H9 (cell line): ENCODE data around the gene NIN. TPM values are rescaled to one million over a fixed set of nuclear protein-coding genes. Genes with fewer than 3 reads are reported as not detected.

Source experiments
- DNase-seq: peaks from one replicate; pipeline ENCODE4 v3.0.0-alpha.2; 2017
- H2AFZ ChIP-seq: one replicate; pipeline ENCODE4 v1.6.1; 2013; ENCODE audit warnings: mild to moderate bottlenecking, low read length, control low read depth, moderate library complexity
- H2AK5ac ChIP-seq: 2 replicates; pipeline ENCODE4 v1.6.1; 2013; ENCODE audit warnings: low read length, control low read depth, mixed read lengths; ENCODE audit not compliant: insufficient read length
- H2BK120ac ChIP-seq: one replicate; pipeline ENCODE4 v1.6.1; 2013; ENCODE audit warnings: low read depth, mild to moderate bottlenecking, low read length, control low read depth, inconsistent platforms; ENCODE audit not compliant: poor library complexity, severe bottlenecking
- H2BK12ac ChIP-seq: 2 replicates; pipeline ENCODE4 v1.6.1; 2013; ENCODE audit warnings: low read length, control low read depth, mixed read lengths, low read depth; ENCODE audit not compliant: insufficient read length
- H2BK15ac ChIP-seq: 2 replicates; pipeline ENCODE4 v1.6.1; 2013; ENCODE audit warnings: low read depth, low read length, control low read depth
- H2BK20ac ChIP-seq: one replicate; pipeline ENCODE4 v1.6.1; 2013; ENCODE audit warnings: low read depth, mild to moderate bottlenecking, low read length, control low read depth, inconsistent platforms; ENCODE audit not compliant: poor library complexity, severe bottlenecking
- H2BK5ac ChIP-seq: 2 replicates; pipeline ENCODE4 v1.6.1; 2013; ENCODE audit warnings: low read length, control low read depth, mixed read lengths; ENCODE audit not compliant: insufficient read length
- H3K14ac ChIP-seq: 2 replicates; pipeline ENCODE4 v1.6.1; 2013; ENCODE audit warnings: low read length, control low read depth; ENCODE audit not compliant: insufficient read depth
- H3K18ac ChIP-seq: 2 replicates; pipeline ENCODE4 v1.6.1; 2013; ENCODE audit warnings: low read depth, mild to moderate bottlenecking, mixed read lengths, low read length, control low read depth; ENCODE audit not compliant: insufficient read length
- H3K23ac ChIP-seq: 2 replicates; pipeline ENCODE4 v1.6.1; 2013; ENCODE audit warnings: low read length, control low read depth, mixed read lengths, low read depth; ENCODE audit not compliant: insufficient read length
- H3K23me2 ChIP-seq: 2 replicates; pipeline ENCODE4 v1.6.1; 2013; ENCODE audit warnings: low read depth, mild to moderate bottlenecking, mixed read lengths, low read length, control low read depth; ENCODE audit not compliant: insufficient read length, poor library complexity, severe bottlenecking
- H3K27ac ChIP-seq: 2 replicates; pipeline ENCODE4 v1.5.1; 2013; ENCODE audit warnings: low read length, control low read depth, mixed read lengths, low read depth; ENCODE audit not compliant: insufficient read length
- H3K27me3 ChIP-seq: 2 replicates; pipeline ENCODE4 v1.6.1; 2013; ENCODE audit warnings: low read length, control low read depth, inconsistent platforms; ENCODE audit not compliant: insufficient read depth
- H3K4ac ChIP-seq: 2 replicates; pipeline ENCODE4 v1.6.1; 2013; ENCODE audit warnings: low read depth, mild to moderate bottlenecking, control low read depth, inconsistent platforms, low read length, moderate library complexity
- H3K4me1 ChIP-seq: 2 replicates; pipeline ENCODE4 v1.6.1; 2013; ENCODE audit warnings: low read length, control low read depth, inconsistent platforms; ENCODE audit not compliant: insufficient read depth
- H3K4me2 ChIP-seq: 2 replicates; pipeline ENCODE4 v1.6.1; 2013; ENCODE audit warnings: low read length, control low read depth, mixed read lengths; ENCODE audit not compliant: insufficient read length, insufficient read depth
- H3K56ac ChIP-seq: 2 replicates; pipeline ENCODE4 v1.6.1; 2013; ENCODE audit warnings: low read depth, mild to moderate bottlenecking, mixed read lengths, low read length, control low read depth; ENCODE audit not compliant: insufficient read length
- H3K79me1 ChIP-seq: 2 replicates; pipeline ENCODE4 v1.6.1; 2013; ENCODE audit warnings: low read depth, mild to moderate bottlenecking, moderate library complexity, low read length, control low read depth, inconsistent platforms; ENCODE audit not compliant: insufficient read depth, poor library complexity, severe bottlenecking
- H3K79me2 ChIP-seq: 2 replicates; pipeline ENCODE4 v1.6.1; 2013; ENCODE audit warnings: low read length, control low read depth, inconsistent platforms; ENCODE audit not compliant: insufficient read depth
- H3K9ac ChIP-seq: 2 replicates; pipeline ENCODE4 v1.6.1; 2013; ENCODE audit warnings: low read length, control low read depth, mixed read lengths; ENCODE audit not compliant: insufficient read length; ENCODE audit errors: extremely low read depth
- H3K9me3 ChIP-seq: one replicate; pipeline ENCODE4 v1.6.1; 2013; ENCODE audit warnings: low read depth, low read length, inconsistent platforms; ENCODE audit not compliant: control insufficient read depth
- H3T11ph ChIP-seq: one replicate; pipeline ENCODE4 v1.6.1; 2013; ENCODE audit warnings: mild to moderate bottlenecking, low read length, control low read depth, inconsistent platforms
- H4K20me1 ChIP-seq: one replicate; pipeline ENCODE4 v1.6.1; 2013; ENCODE audit not compliant: control insufficient read depth, insufficient read length, insufficient read depth
- H4K5ac ChIP-seq: 2 replicates; pipeline ENCODE4 v1.6.1; 2013; ENCODE audit warnings: low read depth, mild to moderate bottlenecking, mixed read lengths, low read length, control low read depth; ENCODE audit not compliant: insufficient read length
- H4K8ac ChIP-seq: replicated peaks from 2 replicates; pipeline ENCODE4 v1.6.1; 2013; ENCODE audit warnings: low read length, control low read depth, mixed read lengths, low read depth; ENCODE audit not compliant: insufficient read length
- H4K91ac ChIP-seq: 2 replicates; pipeline ENCODE4 v1.6.1; 2013; ENCODE audit warnings: low read depth, mild to moderate bottlenecking, moderate library complexity, mixed read lengths, low read length, control low read depth; ENCODE audit not compliant: insufficient read length
- H3K27ac Mint-ChIP-seq, 3 experiments: 2 replicates in 2 of 3; 3 replicates in 1 of 3; pipeline ENCODE4 v1.8.0; 2020 to 2021; ENCODE audit warnings: mixed read lengths in 3 of 3, mild to moderate bottlenecking in 1 of 3, moderate library complexity in 1 of 3
- H3K27me3 Mint-ChIP-seq: 2 replicates; pipeline ENCODE4 v1.8.0; 2021; ENCODE audit warnings: low read depth, mild to moderate bottlenecking, moderate library complexity, mixed read lengths
- H3K36me3 Mint-ChIP-seq, 3 experiments: 2 replicates in 2 of 3; 3 replicates in 1 of 3; pipeline ENCODE4 v1.8.0; 2020 to 2021; ENCODE audit warnings: low read depth in 3 of 3, mixed read lengths in 3 of 3; ENCODE audit not compliant: insufficient read depth in 1 of 3
- H3K4me1 Mint-ChIP-seq, 2 experiments: 2 replicates each; pipeline ENCODE4 v1.8.0; 2020; ENCODE audit warnings: mixed read lengths in 2 of 2
- H3K4me3 Mint-ChIP-seq, 2 experiments: 2 replicates in 1 of 2; 3 replicates in 1 of 2; pipeline ENCODE4 v1.8.0; 2020 to 2021; ENCODE audit warnings: mild to moderate bottlenecking in 2 of 2, mixed read lengths in 2 of 2, moderate library complexity in 1 of 2
- H3K9me3 Mint-ChIP-seq, 2 experiments: 2 replicates in 1 of 2; 3 replicates in 1 of 2; pipeline ENCODE4 v1.8.0; 2020; ENCODE audit warnings: mild to moderate bottlenecking in 2 of 2, mixed read lengths in 2 of 2, moderate library complexity in 1 of 2
- WGBS: extraction: QIAGEN DNeasy Blood & Tissue Kit; methylation state at CpG from one replicate; pipeline ENCODE4 v1.1.7; 2013; ENCODE audit warnings: missing lambda C conversion rate, low lambda C conversion rate, mixed read lengths; ENCODE audit not compliant: insufficient read length; ENCODE audit errors: extremely low coverage; 5-methylcytosine and 5-hydroxymethylcytosine counted together
- total RNA-seq: library from RNA; stranded (reverse); gene quantifications from 2 replicates; pipeline ENCODE4 v1.2.1, GENCODE V29; 2021
- TF ChIP-seq, protein P1 (sequence below): fragments of 200-600 bp; sonication (generic); conservative IDR thresholded peaks from 3 replicates; pipeline ENCODE4 v1.8.0; 2021; ENCODE audit warnings: antibody characterized with exemption, mild to moderate bottlenecking

NIN gene
- total RNA-seq, 1 experiment from 2014 or later: 18.4 TPM

DNA sequence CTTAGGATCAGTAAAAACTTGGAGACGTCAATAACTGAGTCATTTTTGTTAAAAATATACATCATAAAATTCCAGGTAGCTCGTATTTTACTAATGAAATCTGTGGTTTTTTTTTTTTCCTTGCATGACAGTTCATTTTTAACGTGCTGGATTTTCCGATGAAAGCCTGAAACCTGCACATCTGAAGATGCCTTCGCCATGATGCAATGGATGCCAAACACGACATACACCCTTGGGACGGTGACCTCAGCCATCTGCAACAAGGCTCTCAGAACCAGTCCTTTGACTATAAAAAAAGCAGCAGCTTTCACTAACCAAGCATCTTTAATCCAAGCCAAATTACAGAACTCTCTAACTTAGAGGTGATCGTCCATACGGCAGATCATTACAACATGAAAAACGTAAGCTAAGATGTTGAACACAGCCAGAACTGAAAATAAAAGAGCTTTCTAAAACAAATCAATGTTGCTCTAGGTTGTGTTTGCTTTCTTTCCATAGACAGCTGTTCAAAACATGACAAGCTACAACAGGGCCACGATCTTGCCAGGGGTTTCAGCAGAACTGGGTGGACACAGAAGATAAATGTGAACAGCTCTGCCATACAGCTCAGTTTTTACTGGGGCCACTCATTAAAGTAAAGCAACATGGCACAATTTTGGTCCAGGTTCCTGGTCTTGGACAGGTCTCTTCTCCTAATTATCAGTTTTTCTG lies 7.8 kb downstream of the NIN start:
- Mint-ChIP-seq H3K36me3 (peaks cover 2 to 4% (median 2%) of the 10 kb centered on the region in 3 experiments; a peak in 6 of 7 replicates), H3K9me3 (no peaks in the 10 kb centered on the region), H3K4me3 (no peak overlapping the region), H3K27ac (no peak overlapping the region), H3K4me1 (peaks cover 39 to 44% of the 10 kb centered on the region in 2 experiments), H3K27me3 (peaks cover 60% of the 10 kb centered on the region)
- no peak overlapping the region for H2AFZ ChIP-seq
- no peak overlapping the region for H2BK120ac ChIP-seq
- no peak for DNase-seq
- H2BK15ac ChIP-seq: no peak overlapping the region
- H4K91ac ChIP-seq: no peak overlapping the region
- H3K79me2 ChIP-seq: no peaks in the 10 kb centered on the region; the same call in 1 of the 2 replicates
- H3K4ac ChIP-seq: no peak overlapping the region
- H4K5ac ChIP-seq: no peak overlapping the region
- no peak overlapping the region for H3K14ac ChIP-seq
- WGBS: no CpG with 5 or more reads among the region's 11 CpGs
- no peaks in the 10 kb centered on the region for H4K20me1 ChIP-seq
- no peaks in the 10 kb centered on the region for H3K23me2 ChIP-seq
- no peaks in the 10 kb centered on the region for H3K9me3 ChIP-seq
- H2BK12ac ChIP-seq: no peak overlapping the region
- H2BK20ac ChIP-seq: no peak overlapping the region
- H3K27me3 ChIP-seq: peaks cover 21% of the 10 kb centered on the region
- H3K27ac ChIP-seq: no peak overlapping the region
- no peak overlapping the region for H2BK5ac ChIP-seq
- no peak overlapping the region for H4K8ac ChIP-seq
- H3K56ac ChIP-seq: no peak overlapping the region
- no peak overlapping the region for H2AK5ac ChIP-seq
- H3K9ac ChIP-seq: no peak overlapping the region
- no peaks in the 10 kb centered on the region for H3K79me1 ChIP-seq
- no peak overlapping the region for H3T11ph ChIP-seq
- peaks cover 5% of the 10 kb centered on the region; the same call in 1 of the 2 replicates for H3K4me1 ChIP-seq
- TF ChIP-seq, protein P1, sequence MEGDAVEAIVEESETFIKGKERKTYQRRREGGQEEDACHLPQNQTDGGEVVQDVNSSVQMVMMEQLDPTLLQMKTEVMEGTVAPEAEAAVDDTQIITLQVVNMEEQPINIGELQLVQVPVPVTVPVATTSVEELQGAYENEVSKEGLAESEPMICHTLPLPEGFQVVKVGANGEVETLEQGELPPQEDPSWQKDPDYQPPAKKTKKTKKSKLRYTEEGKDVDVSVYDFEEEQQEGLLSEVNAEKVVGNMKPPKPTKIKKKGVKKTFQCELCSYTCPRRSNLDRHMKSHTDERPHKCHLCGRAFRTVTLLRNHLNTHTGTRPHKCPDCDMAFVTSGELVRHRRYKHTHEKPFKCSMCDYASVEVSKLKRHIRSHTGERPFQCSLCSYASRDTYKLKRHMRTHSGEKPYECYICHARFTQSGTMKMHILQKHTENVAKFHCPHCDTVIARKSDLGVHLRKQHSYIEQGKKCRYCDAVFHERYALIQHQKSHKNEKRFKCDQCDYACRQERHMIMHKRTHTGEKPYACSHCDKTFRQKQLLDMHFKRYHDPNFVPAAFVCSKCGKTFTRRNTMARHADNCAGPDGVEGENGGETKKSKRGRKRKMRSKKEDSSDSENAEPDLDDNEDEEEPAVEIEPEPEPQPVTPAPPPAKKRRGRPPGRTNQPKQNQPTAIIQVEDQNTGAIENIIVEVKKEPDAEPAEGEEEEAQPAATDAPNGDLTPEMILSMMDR: no peak
- H3K4me2 ChIP-seq: no peak overlapping the region
- no peak overlapping the region for H3K18ac ChIP-seq
- no peak overlapping the region for H3K23ac ChIP-seq
